SK-N-SH (cell line): Measurements from ENCODE around the gene MARCHF4. TPM values are rescaled to one million over a fixed set of nuclear protein-coding genes. Genes with fewer than 3 reads are reported as not detected.

Source experiments
- CTCF ChIA-PET: fragments of 300-600, 350-600 bp; formaldehyde crosslinking; extraction: SDS; loops from one replicate; lab custom pipeline; 2021; lab: Yijun Ruan, JAX
- POLR2A ChIA-PET: fragments of 350-600 bp; sonication (Branson Sonifier 250); formaldehyde crosslinking; extraction: SDS; loops from one replicate; lab custom pipeline; 2020; ENCODE audit warnings: antibody characterized with exemption, inconsistent platforms; lab: Yijun Ruan, JAX
- DNase-seq: peaks from one replicate; pipeline ENCODE4 v3.0.0; 2012
- H2AFZ ChIP-seq: fragments of 200-600 bp; sonication (generic); 2 replicates; pipeline ENCODE4 v1.8.1; 2016; ENCODE audit warnings: antibody characterized with exemption, mild to moderate bottlenecking, low read depth
- H3F3A ChIP-seq: fragments of 200-600 bp; sonication (generic); replicated peaks from 2 replicates; pipeline ENCODE3; 2016; ENCODE audit warnings: antibody characterized with exemption, mild to moderate bottlenecking; ENCODE audit not compliant: insufficient read depth
- H3K27ac ChIP-seq, 2 experiments: fragments of 200-500 bp in 1 of 2; fragments of 200-600 bp in 1 of 2; sonication (Bioruptor generic) in 1 of 2; sonication (generic), shearing (Covaris generic) in 1 of 2; 2 replicates each; pipeline versions ENCODE4 v1.5.1 to v1.6.1; 2014 to 2016; ENCODE audit warnings: low read depth in 2 of 2, inconsistent platforms in 1 of 2, low read length in 1 of 2, mild to moderate bottlenecking in 1 of 2, mixed read lengths in 1 of 2
- H3K27me3 ChIP-seq: fragments of 200-600 bp; sonication (generic), shearing (Covaris generic); 2 replicates; pipeline ENCODE4 v1.6.1; 2016; ENCODE audit warnings: mixed run types; ENCODE audit not compliant: insufficient read depth
- H3K36me3 ChIP-seq, 2 experiments: fragments of 200-500 bp in 1 of 2; fragments of 200-600 bp in 1 of 2; sonication (Bioruptor generic) in 1 of 2; sonication (generic) in 1 of 2; replicated peaks in 1 of 2; 2 replicates each; pipeline versions ENCODE3 to v1.5.1; 2014 to 2016; ENCODE audit warnings: low read length in 1 of 2, mild to moderate bottlenecking in 1 of 2; ENCODE audit not compliant: insufficient read depth in 2 of 2, control insufficient read depth in 1 of 2
- H3K4me1 ChIP-seq, 2 experiments: fragments of 200-500 bp in 1 of 2; fragments of 200-600 bp in 1 of 2; sonication (Bioruptor generic) in 1 of 2; sonication (generic), shearing (Covaris generic) in 1 of 2; 2 replicates each; pipeline versions ENCODE4 v1.5.1 to v1.6.1; 2014 to 2016; ENCODE audit warnings: low read depth in 1 of 2, low read length in 1 of 2, mixed run types in 1 of 2; ENCODE audit not compliant: insufficient read depth in 2 of 2, control insufficient read depth in 1 of 2
- H3K4me2 ChIP-seq: fragments of 200-600 bp; sonication (generic), shearing (Covaris generic); 2 replicates; pipeline ENCODE4 v1.6.1; 2017; ENCODE audit warnings: mixed run types
- H3K4me3 ChIP-seq, 2 experiments: fragments of 200-500 bp in 1 of 2; fragments of 200-600 bp in 1 of 2; sonication (Bioruptor generic) in 1 of 2; sonication (generic), shearing (Covaris generic) in 1 of 2; 2 replicates each; pipeline versions ENCODE4 v1.5.1 to v1.8.1; 2014 to 2016; ENCODE audit warnings: low read depth in 2 of 2, inconsistent platforms in 1 of 2, low read length in 1 of 2, mild to moderate bottlenecking in 1 of 2, mixed read lengths in 1 of 2, moderate library complexity in 1 of 2
- H3K79me2 ChIP-seq: fragments of 200-600 bp; sonication (generic); 2 replicates; pipeline ENCODE4 v1.8.1; 2017; ENCODE audit warnings: mild to moderate bottlenecking; ENCODE audit not compliant: insufficient read depth
- H3K9ac ChIP-seq: fragments of 200-600 bp; sonication (generic); 2 replicates; pipeline ENCODE4 v1.6.1; 2017; ENCODE audit warnings: mixed run types
- H3K9me2 ChIP-seq: fragments of 200-600 bp; sonication (generic); 2 replicates; pipeline ENCODE4 v1.6.1; 2017; ENCODE audit warnings: mixed run types
- H3K9me3 ChIP-seq: fragments of 200-600 bp; sonication (generic); 2 replicates; pipeline ENCODE4 v1.6.1; 2017; ENCODE audit warnings: mixed run types, mild to moderate bottlenecking, moderate library complexity
- H4K20me1 ChIP-seq: fragments of 200-600 bp; sonication (generic); 2 replicates; pipeline ENCODE4 v1.6.1; 2017; ENCODE audit warnings: mild to moderate bottlenecking, mixed run types; ENCODE audit not compliant: insufficient read depth
- CHD2 ChIP-seq: fragments of 150-350 bp; IDR thresholded peaks from 2 replicates; pipeline ENCODE4 v1.6.1; 2018; ENCODE audit warnings: low read length; ENCODE audit not compliant: partially characterized antibody
- ELF1 ChIP-seq: IDR thresholded peaks from 2 replicates; pipeline ENCODE4 v1.4.0; 2012
- EP300 ChIP-seq, 2 experiments: IDR thresholded peaks; 2 replicates each; pipeline versions ENCODE4 v1.4.0 to v1.6.1; 2012; ENCODE audit warnings: borderline replicate concordance in 1 of 2, low read depth in 1 of 2, low read length in 1 of 2
- EZH2phosphoT487 ChIP-seq: fragments of 200-600 bp; sonication (generic); IDR thresholded peaks from 2 replicates; pipeline ENCODE4 v1.6.1; 2017; ENCODE audit warnings: low read depth, mixed run types, mild to moderate bottlenecking, antibody characterized with exemption, moderate library complexity, borderline replicate concordance
- FOSL2 ChIP-seq: IDR thresholded peaks from 2 replicates; pipeline ENCODE4 v1.4.0; 2012; ENCODE audit warnings: low read depth, mild to moderate bottlenecking, moderate library complexity, borderline replicate concordance
- FOXJ3 ChIP-seq: sonication (generic); formaldehyde crosslinking; IDR thresholded peaks from 2 replicates; pipeline ENCODE4 v1.5.1; 2020; ENCODE audit warnings: mild to moderate bottlenecking, missing genetic modification reagents
- GABPA ChIP-seq: IDR thresholded peaks from 2 replicates; pipeline ENCODE4 v1.4.0; 2012; ENCODE audit warnings: low read depth, mild to moderate bottlenecking
- GATA2 ChIP-seq: sonication (generic); formaldehyde crosslinking; IDR thresholded peaks from 2 replicates; pipeline ENCODE4 v1.5.0; 2020; ENCODE audit warnings: mild to moderate bottlenecking, missing genetic modification reagents
- IRF3 ChIP-seq: fragments of 150-350 bp; IDR thresholded peaks from 2 replicates; pipeline ENCODE4 v1.6.1; 2016; ENCODE audit warnings: mild to moderate bottlenecking, low read depth, low read length
- MAX ChIP-seq: IDR thresholded peaks from 2 replicates; pipeline ENCODE4 v1.4.0; 2012; ENCODE audit warnings: low read depth
- MXI1 ChIP-seq: IDR thresholded peaks from 2 replicates; pipeline ENCODE4 v1.6.1; 2012; ENCODE audit warnings: mild to moderate bottlenecking, low read depth, low read length, improper control_type of control experiment
- NFIC ChIP-seq: IDR thresholded peaks from 2 replicates; pipeline ENCODE4 v1.4.0; 2012; ENCODE audit warnings: borderline replicate concordance
- POLR2AphosphoS5 ChIP-seq: IDR thresholded peaks from 2 replicates; pipeline ENCODE4 v1.6.1; 2012; ENCODE audit warnings: low read depth, low read length
- RFX5 ChIP-seq: IDR thresholded peaks from 2 replicates; pipeline ENCODE4 v1.6.1; 2012; ENCODE audit warnings: mild to moderate bottlenecking, improper control_type of control experiment, low read length
- TAF1 ChIP-seq: IDR thresholded peaks from 2 replicates; pipeline ENCODE4 v1.6.1; 2012; ENCODE audit warnings: low read depth, mild to moderate bottlenecking, low read length, moderate library complexity, borderline replicate concordance
- TCF12 ChIP-seq: IDR thresholded peaks from 2 replicates; pipeline ENCODE4 v1.4.0; 2012
- USF2 ChIP-seq: fragments of 150-350 bp; IDR thresholded peaks from 2 replicates; pipeline ENCODE4 v1.6.1; 2017; ENCODE audit warnings: antibody characterized with exemption, low read length, low read depth, borderline replicate concordance
- YY1 ChIP-seq: IDR thresholded peaks from 2 replicates; pipeline ENCODE4 v1.4.0; 2012; ENCODE audit warnings: low read depth, mild to moderate bottlenecking
- ZBTB33 ChIP-seq: IDR thresholded peaks from 2 replicates; pipeline ENCODE4 v1.4.0; 2012; ENCODE audit warnings: low read depth, borderline replicate concordance
- WGBS: methylation state at CpG from one replicate; pipeline ENCODE4 v1.1.6; 2017; ENCODE audit warnings: low lambda C conversion rate; 5-methylcytosine and 5-hydroxymethylcytosine counted together
- polyA plus RNA-seq, 3 experiments: library from polyadenylated mRNA; depleted of rRNA; stranded (reverse); fragments of >200 nt; gene quantifications; 2 replicates each; pipeline ENCODE4 v1.2.3, GENCODE V29; 2012

MARCHF4 gene
- polyA plus RNA-seq, 1 of the 3 experiments (the other 2 are of a cell fraction): 7.6 TPM

GRCh38 chr2:216392018-216392562, 19.8 kb upstream of the MARCHF4 start:
- CTCF ChIA-PET: no interaction called here
- H3K9me3 ChIP-seq: no peaks in the 10 kb centered on the region
- 99% methylated on average over 6 of the region's 6 CpGs for WGBS
- no peaks in the 10 kb centered on the region for H3F3A ChIP-seq
- no peak overlapping the region for H3K4me3 ChIP-seq
- H3K27ac ChIP-seq: no peak overlapping the region
- TF ChIP-seq EP300 (IDR thresholded peaks at IDR 0.05; ENCODE audit: borderline replicate concordance in 1 of 2, low read depth in 1 of 2, low read length in 1 of 2) (no peak), RFX5 (no peak), TAF1 (no peak), FOXJ3 (CRISPR knock-in tag) (no peak), USF2 (no peak), NFIC (no peak), FOSL2 (no peak), CHD2 (no peak), POLR2AphosphoS5 (no peak), MXI1 (no peak), IRF3 (no peak), GABPA (no peak), GATA2 (no peak), YY1 (no peak), ELF1 (no peak), MAX (no peak), EZH2phosphoT487 (no peak), ZBTB33 (no peak), TCF12 (no peak)
- no peaks in the 10 kb centered on the region for H3K9me2 ChIP-seq
- no peaks in the 10 kb centered on the region for H3K27me3 ChIP-seq
- no peak for DNase-seq
- H2AFZ ChIP-seq: no peak overlapping the region
- POLR2A ChIA-PET: no interaction called here
- no peaks in the 10 kb centered on the region for H3K4me1 ChIP-seq
- H3K79me2 ChIP-seq: no peaks in the 10 kb centered on the region
- H3K9ac ChIP-seq: no peak overlapping the region
- no peaks in the 10 kb centered on the region for H3K36me3 ChIP-seq
- no peaks in the 10 kb centered on the region for H4K20me1 ChIP-seq
- H3K4me2 ChIP-seq: no peak overlapping the region
